SU-DHL-6 (cell line): ENCODE measurements around the gene ARAP1.

ENCODE experiments used
- CTCF ChIP-seq: fragments of 200-600 bp; sonication (generic); IDR thresholded peaks from one replicate; pipeline ENCODE4 v1.5.1; 2017; ENCODE audit warnings: antibody characterized with exemption, mild to moderate bottlenecking, low read length, moderate library complexity; ENCODE audit not compliant: insufficient read depth, poor library complexity, severe bottlenecking
- EZH2phosphoT487 ChIP-seq: fragments of 200-600 bp; sonication (generic), shearing (Covaris generic); conservative IDR thresholded peaks from 2 replicates; pipeline ENCODE4 v1.6.1; 2018; ENCODE audit warnings: mild to moderate bottlenecking, antibody characterized with exemption, low read length, moderate library complexity, mixed read lengths

GRCh38 chr11:72702096-72702495 lies 50.1 kb downstream of the ARAP1 start:
- TF ChIP-seq CTCF = no peak
- TF ChIP-seq EZH2phosphoT487 = no peak
